ENCODE data around the gene NUDCD3. TPM values are rescaled to one million over a fixed set of nuclear protein-coding genes. Genes with fewer than 3 reads are reported as not detected.

The NUDCD3 gene
- total RNA-seq, 1 donor from 2014 or later: 35.4 TPM

DNA sequence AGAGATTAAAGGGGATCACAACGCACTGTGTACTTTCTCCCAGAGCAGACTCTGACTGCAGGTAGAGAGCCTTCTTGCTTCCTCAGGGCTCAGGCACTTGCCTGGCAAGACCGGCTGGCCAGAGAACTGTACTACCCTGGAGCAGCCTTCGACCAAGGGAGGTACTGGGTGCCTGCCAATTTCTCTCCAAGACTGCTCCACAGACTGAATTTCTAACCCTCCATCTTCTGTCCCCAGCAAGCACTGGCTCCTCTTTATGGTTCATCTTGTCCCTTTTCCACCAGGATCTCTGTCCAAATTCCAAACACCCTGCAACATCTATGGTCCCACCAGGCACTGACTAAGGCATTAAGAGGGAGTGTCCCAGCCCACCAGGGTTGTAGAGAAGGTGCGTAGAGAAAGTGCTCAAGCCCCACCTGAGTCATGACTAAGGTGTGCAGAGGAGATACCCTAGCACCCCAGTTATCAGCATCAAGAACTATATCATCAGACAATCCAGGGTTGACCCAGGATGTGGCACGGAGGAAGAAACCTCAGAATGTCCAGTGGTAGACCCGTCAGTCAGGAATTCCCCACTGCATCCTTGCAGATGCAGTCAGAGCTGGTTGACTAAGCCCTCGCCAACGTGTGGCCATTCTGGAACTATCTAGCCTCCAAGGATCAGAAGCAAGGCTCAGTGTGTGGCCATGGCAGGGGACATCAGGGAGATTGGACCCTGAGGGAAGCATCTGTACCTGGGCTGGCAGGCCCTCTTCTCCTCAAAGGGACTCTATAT is 104.1 kb downstream of the NUDCD3 start:
- no peak for DNase-seq (ENCODE audit: low spot score)
- Histone ChIP-seq H3K36me3 (no peaks in the 10 kb centered on the region), H2AFZ (replicated peaks) (no peak overlapping the region), H4K20me1 (ENCODE audit: low read depth) (no peaks in the 10 kb centered on the region), H3K9ac (no peak overlapping the region), H3F3A (ENCODE audit: low read depth) (no peaks in the 10 kb centered on the region), H3K4me1 (no peaks in the 10 kb centered on the region), H3K4me2 (no peak overlapping the region), H3K27ac (no peak overlapping the region), H3K79me2 (ENCODE audit: low read depth) (no peaks in the 10 kb centered on the region), H3K9me3 (ENCODE audit: low read depth) (no peaks in the 10 kb centered on the region), H3K4me3 (no peak overlapping the region), H3K27me3 (no peaks in the 10 kb centered on the region)
- TF ChIP-seq EZH2phosphoT487 (IDR thresholded peaks at IDR 0.05): no peak
- TF ChIP-seq EZH2 (IDR thresholded peaks at IDR 0.05): no peak
- TF ChIP-seq, protein P1, sequence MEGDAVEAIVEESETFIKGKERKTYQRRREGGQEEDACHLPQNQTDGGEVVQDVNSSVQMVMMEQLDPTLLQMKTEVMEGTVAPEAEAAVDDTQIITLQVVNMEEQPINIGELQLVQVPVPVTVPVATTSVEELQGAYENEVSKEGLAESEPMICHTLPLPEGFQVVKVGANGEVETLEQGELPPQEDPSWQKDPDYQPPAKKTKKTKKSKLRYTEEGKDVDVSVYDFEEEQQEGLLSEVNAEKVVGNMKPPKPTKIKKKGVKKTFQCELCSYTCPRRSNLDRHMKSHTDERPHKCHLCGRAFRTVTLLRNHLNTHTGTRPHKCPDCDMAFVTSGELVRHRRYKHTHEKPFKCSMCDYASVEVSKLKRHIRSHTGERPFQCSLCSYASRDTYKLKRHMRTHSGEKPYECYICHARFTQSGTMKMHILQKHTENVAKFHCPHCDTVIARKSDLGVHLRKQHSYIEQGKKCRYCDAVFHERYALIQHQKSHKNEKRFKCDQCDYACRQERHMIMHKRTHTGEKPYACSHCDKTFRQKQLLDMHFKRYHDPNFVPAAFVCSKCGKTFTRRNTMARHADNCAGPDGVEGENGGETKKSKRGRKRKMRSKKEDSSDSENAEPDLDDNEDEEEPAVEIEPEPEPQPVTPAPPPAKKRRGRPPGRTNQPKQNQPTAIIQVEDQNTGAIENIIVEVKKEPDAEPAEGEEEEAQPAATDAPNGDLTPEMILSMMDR (IDR thresholded peaks at IDR 0.05): no peak
- Mint-ChIP-seq H3K27me3 (ENCODE audit: insufficient read depth, low read depth) (peaks cover 2% of the 10 kb centered on the region), H3K36me3 (peaks cover 27% of the 10 kb centered on the region), H3K4me1 (peaks cover 3% of the 10 kb centered on the region), H3K4me3 (no peak overlapping the region), H3K27ac (no peak overlapping the region), H3K9me3 (no peaks in the 10 kb centered on the region)

- Mint-ChIP-seq H3K36me3 (peaks cover 28% of the 10 kb centered on the region), H3K4me1 (peaks cover 3% of the 10 kb centered on the region), H3K9me3 (no peaks in the 10 kb centered on the region), H3K27me3 (ENCODE audit: insufficient read depth, low read depth) (peaks cover 2% of the 10 kb centered on the region), H3K4me3 (no peak overlapping the region), H3K27ac (no peak overlapping the region)
- H3K4me3 ChIP-seq: no peak overlapping the region
- no peak overlapping the region for H2AFZ ChIP-seq (replicated peaks)
- no peak overlapping the region for H3K9ac ChIP-seq
- no peaks in the 10 kb centered on the region for H3F3A ChIP-seq (ENCODE audit: low read depth)
- H3K27ac ChIP-seq: no peak overlapping the region
- no peaks in the 10 kb centered on the region for H3K27me3 ChIP-seq
- no peak for DNase-seq (ENCODE audit: low spot score)
- TF ChIP-seq, protein P1 (IDR thresholded peaks at IDR 0.05): no peak
- TF ChIP-seq EZH2 (IDR thresholded peaks at IDR 0.05) (no peak), EZH2phosphoT487 (IDR thresholded peaks at IDR 0.05) (no peak)
- H4K20me1 ChIP-seq (ENCODE audit: low read depth): no peaks in the 10 kb centered on the region
- no peaks in the 10 kb centered on the region for H3K9me3 ChIP-seq (ENCODE audit: low read depth)
- no peak overlapping the region for H3K4me2 ChIP-seq
- H3K36me3 ChIP-seq: no peaks in the 10 kb centered on the region
- H3K4me1 ChIP-seq: no peaks in the 10 kb centered on the region
- H3K79me2 ChIP-seq (ENCODE audit: low read depth): no peaks in the 10 kb centered on the region
Measured at GRCh38 chr7:44385434-44386138, 104.9 kb downstream of the NUDCD3 start.

DNA sequence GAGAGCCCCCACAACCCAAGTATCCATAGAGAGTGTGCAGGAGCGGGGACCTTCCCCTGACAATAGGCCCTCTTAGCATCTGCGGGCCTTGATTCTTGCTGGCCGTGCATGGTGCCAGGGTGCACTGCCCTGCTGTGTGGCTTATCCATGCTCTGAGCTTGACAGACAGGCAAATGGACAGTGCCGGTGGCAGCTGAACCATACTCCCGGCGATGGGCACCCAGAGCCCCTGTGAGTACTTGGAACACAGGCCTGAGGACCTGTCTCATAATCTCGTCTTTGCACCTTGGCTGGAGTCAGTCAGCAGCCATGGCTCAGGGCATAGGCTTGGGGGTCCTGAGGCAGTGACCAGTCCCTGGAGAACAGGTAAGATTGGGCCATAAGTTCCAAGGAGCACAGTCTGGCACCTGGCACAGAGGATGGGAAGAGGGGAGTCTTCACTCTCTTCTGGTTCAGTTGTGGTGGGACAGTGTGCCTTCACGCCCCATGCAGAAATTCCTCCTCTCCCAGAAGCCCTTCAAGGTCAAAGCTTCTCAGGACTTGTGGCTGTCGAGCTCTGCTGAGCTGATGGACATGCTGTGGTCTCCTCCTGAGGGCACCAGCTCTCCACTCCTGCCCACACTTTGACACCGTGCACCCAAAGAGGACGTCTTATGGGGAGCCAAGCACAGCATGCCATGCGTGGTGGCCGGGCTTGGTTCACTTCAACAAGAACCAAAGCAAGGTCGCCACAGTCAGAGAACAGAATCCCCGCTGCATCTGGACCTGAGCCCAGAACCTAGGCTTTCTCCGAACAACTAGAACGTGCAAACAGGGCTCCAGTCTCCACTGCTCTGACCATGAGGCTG is 105.6 kb downstream of the NUDCD3 start:
- Mint-ChIP-seq H3K36me3 (peaks cover 25% of the 10 kb centered on the region), H3K4me3 (no peak overlapping the region), H3K4me1 (peaks cover 3% of the 10 kb centered on the region), H3K27me3 (ENCODE audit: insufficient read depth, low read depth) (peaks cover 2% of the 10 kb centered on the region), H3K9me3 (no peaks in the 10 kb centered on the region), H3K27ac (peak overlapping the region; percentile 69)
- Histone ChIP-seq H3K4me1 (no peaks in the 10 kb centered on the region), H3K4me2 (no peak overlapping the region), H4K20me1 (ENCODE audit: low read depth) (no peaks in the 10 kb centered on the region), H3K4me3 (no peak overlapping the region), H3K27ac (no peak overlapping the region), H2AFZ (replicated peaks) (no peak overlapping the region), H3K36me3 (no peaks in the 10 kb centered on the region), H3K9me3 (ENCODE audit: low read depth) (no peaks in the 10 kb centered on the region), H3K27me3 (no peaks in the 10 kb centered on the region), H3K9ac (no peak overlapping the region), H3K79me2 (ENCODE audit: low read depth) (no peaks in the 10 kb centered on the region), H3F3A (ENCODE audit: low read depth) (no peaks in the 10 kb centered on the region)
- DNase-seq (ENCODE audit: low spot score): no peak
- TF ChIP-seq, protein P1 (IDR thresholded peaks at IDR 0.05): no peak
- TF ChIP-seq EZH2 (IDR thresholded peaks at IDR 0.05) (no peak), EZH2phosphoT487 (IDR thresholded peaks at IDR 0.05) (no peak)
